WERI-Rb-1 (cell line): ENCODE data around the gene PRDM12.

Source experiments
- DNase-seq: peaks from one replicate; pipeline ENCODE4 v3.0.0-alpha.2; 2020
- H3K27ac ChIP-seq: fragments of 250-450 bp; sonication (Bioruptor Pico); 2 replicates; pipeline ENCODE4 v1.5.1; 2020; ENCODE audit warnings: mild to moderate bottlenecking, moderate library complexity
- H3K27me3 ChIP-seq: fragments of 250-450 bp; sonication (Bioruptor Pico); 2 replicates; pipeline ENCODE4 v1.5.1; 2021; ENCODE audit warnings: mild to moderate bottlenecking, low read depth, moderate library complexity; ENCODE audit not compliant: insufficient read depth, severe bottlenecking
- H3K36me3 ChIP-seq: fragments of 250-450 bp; sonication (Bioruptor Pico); 2 replicates; pipeline ENCODE4 v1.5.1; 2020; ENCODE audit warnings: mild to moderate bottlenecking, moderate library complexity
- H3K4me3 ChIP-seq: 2 replicates; pipeline ENCODE4 v1.5.1; 2011; ENCODE audit warnings: low read depth, mild to moderate bottlenecking, control low read depth, low read length
- H3K9me3 ChIP-seq: fragments of 250-450 bp; sonication (Bioruptor Pico); 2 replicates; pipeline ENCODE4 v1.5.1; 2021; ENCODE audit warnings: mild to moderate bottlenecking, moderate library complexity; ENCODE audit not compliant: severe bottlenecking
- TF ChIP-seq, protein P1 (sequence below): IDR thresholded peaks from 2 replicates; pipeline ENCODE4 v1.5.1; 2011; ENCODE audit warnings: low read depth, mild to moderate bottlenecking, control low read depth, inconsistent platforms, low read length

PRDM12 gene

DNA sequence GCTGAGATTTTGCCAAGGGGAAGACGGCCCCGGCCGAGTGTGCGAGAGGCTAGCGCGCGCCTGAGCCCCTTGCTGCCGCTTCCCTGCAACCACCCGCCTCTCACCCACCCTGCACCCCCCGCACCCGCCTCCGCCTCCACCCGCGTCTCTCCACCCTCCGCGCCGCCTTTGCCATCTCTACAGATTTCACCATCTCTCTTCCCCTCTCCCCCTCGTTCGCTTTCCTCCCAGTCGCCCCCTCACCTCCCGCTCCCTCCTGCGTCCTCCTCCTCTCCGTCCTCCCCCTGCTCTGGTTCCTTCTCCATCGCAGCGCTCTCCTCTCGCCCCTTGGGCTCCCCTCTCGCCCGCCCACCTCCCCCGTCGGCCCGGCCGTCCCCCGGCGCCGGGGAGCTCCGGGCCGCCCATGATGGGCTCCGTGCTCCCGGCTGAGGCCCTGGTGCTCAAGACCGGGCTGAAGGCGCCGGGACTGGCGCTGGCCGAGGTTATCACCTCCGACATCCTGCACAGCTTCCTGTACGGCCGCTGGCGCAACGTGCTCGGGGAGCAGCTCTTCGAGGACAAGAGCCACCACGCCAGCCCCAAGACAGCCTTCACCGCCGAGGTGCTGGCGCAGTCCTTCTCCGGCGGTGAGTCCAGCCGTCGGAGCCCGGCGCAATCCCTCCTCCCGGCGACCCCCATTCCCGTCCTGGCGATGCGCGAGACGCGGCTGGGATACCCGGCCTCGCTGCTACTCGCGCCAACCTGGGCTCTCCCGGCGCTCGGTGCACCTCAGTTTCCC, at the start of gene PRDM12:
Gene PRDM12 (plus strand): TSS at position 344 of the 778 bp plus-strand sequence. CDS start 60 bp downstream, at position 404.
- Histone ChIP-seq H3K4me3 (peak within 1 kb of the TSS; percentile 8; the same call in 1 of the 2 replicates), H3K9me3 (no peaks in the 10 kb centered on the region), H3K27ac (no peak within 1 kb of the TSS), H3K36me3 (no peaks in the 10 kb centered on the region), H3K27me3 (peaks cover 89% of the 10 kb centered on the region)
- no peak for DNase-seq
- TF ChIP-seq, protein P1, sequence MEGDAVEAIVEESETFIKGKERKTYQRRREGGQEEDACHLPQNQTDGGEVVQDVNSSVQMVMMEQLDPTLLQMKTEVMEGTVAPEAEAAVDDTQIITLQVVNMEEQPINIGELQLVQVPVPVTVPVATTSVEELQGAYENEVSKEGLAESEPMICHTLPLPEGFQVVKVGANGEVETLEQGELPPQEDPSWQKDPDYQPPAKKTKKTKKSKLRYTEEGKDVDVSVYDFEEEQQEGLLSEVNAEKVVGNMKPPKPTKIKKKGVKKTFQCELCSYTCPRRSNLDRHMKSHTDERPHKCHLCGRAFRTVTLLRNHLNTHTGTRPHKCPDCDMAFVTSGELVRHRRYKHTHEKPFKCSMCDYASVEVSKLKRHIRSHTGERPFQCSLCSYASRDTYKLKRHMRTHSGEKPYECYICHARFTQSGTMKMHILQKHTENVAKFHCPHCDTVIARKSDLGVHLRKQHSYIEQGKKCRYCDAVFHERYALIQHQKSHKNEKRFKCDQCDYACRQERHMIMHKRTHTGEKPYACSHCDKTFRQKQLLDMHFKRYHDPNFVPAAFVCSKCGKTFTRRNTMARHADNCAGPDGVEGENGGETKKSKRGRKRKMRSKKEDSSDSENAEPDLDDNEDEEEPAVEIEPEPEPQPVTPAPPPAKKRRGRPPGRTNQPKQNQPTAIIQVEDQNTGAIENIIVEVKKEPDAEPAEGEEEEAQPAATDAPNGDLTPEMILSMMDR: no peak

- Histone ChIP-seq H3K4me3 (no peak overlapping the region), H3K27ac (no peak overlapping the region), H3K9me3 (no peaks in the 10 kb centered on the region), H3K36me3 (peaks cover 96% of the 10 kb centered on the region), H3K27me3 (no peaks in the 10 kb centered on the region)
- TF ChIP-seq, protein P1: no peak
- no peak for DNase-seq
Observed at GRCh38 chr9:130616451-130616850, 47.9 kb upstream of the PRDM12 start.

- H3K27me3 ChIP-seq: no peaks in the 10 kb centered on the region
- peaks cover 96% of the 10 kb centered on the region for H3K36me3 ChIP-seq
- peak; percentile 70 for DNase-seq
- TF ChIP-seq, protein P1: no peak
- no peaks in the 10 kb centered on the region for H3K9me3 ChIP-seq
- H3K27ac ChIP-seq: peak overlapping the region; percentile 5
- H3K4me3 ChIP-seq: no peak overlapping the region
Observed at GRCh38 chr9:130623466-130623865, 40.9 kb upstream of the PRDM12 start.

- Histone ChIP-seq H3K36me3 (peaks cover 96% of the 10 kb centered on the region), H3K4me3 (no peak overlapping the region), H3K27ac (peak overlapping the region; percentile 5), H3K9me3 (no peaks in the 10 kb centered on the region), H3K27me3 (no peaks in the 10 kb centered on the region)
- TF ChIP-seq, protein P1: peak; percentile 31; the same call in 1 of the 2 replicates
- DNase-seq: peak; percentile 50
Observed at GRCh38 chr9:130624154-130624553, 40.2 kb upstream of the PRDM12 start.

GRCh38 chr9:130626249-130626996, 38.0 kb upstream of the PRDM12 start:
- no peak overlapping the region for H3K27ac ChIP-seq
- no peaks in the 10 kb centered on the region for H3K9me3 ChIP-seq
- no peaks in the 10 kb centered on the region for H3K27me3 ChIP-seq
- peak; percentile 31 for DNase-seq
- H3K4me3 ChIP-seq: no peak overlapping the region
- peaks cover 96% of the 10 kb centered on the region for H3K36me3 ChIP-seq
- TF ChIP-seq, protein P1: peak; percentile 41
